Right cardiac atrium (tissue), 5 donors: ENCODE data around the gene SQSTM1. TPM values are rescaled to one million over a fixed set of nuclear protein-coding genes. Genes with fewer than 3 reads are reported as not detected.
A peak's percentile ranks its signal among the peaks of the same experiment; 100 is the strongest.

Experiments
- ATAC-seq, 2 donors: fragments of 200-7000 bp; cut with Tn5 transposase; one replicate each; pipeline versions ENCODE4 v1.8.0 to v1.9.1; 2020; ENCODE audit warnings: moderate library complexity in 2 of 2, mild to moderate bottlenecking in 1 of 2
- DNase-seq, 3 donors: peaks; one replicate each; pipeline ENCODE4 v3.0.0-alpha.2; 2020
- H3K27ac ChIP-seq: one replicate; pipeline ENCODE4 v1.5.1; 2013; ENCODE audit warnings: mild to moderate bottlenecking, low read length, control low read depth, moderate library complexity
- H3K27me3 ChIP-seq: one replicate; pipeline ENCODE4 v1.6.1; 2013; ENCODE audit not compliant: control insufficient read depth, insufficient read depth
- H3K4me1 ChIP-seq: one replicate; pipeline ENCODE4 v1.6.1; 2013; ENCODE audit warnings: low read length; ENCODE audit not compliant: control insufficient read depth, insufficient read depth
- H3K4me3 ChIP-seq: one replicate; pipeline ENCODE4 v1.5.1; 2013; ENCODE audit warnings: low read length, control low read depth
- H3K9me3 ChIP-seq: one replicate; pipeline ENCODE4 v1.6.1; 2013; ENCODE audit warnings: low read length; ENCODE audit not compliant: control insufficient read depth
- WGBS: extraction: QIAGEN DNeasy Blood & Tissue Kit; methylation state at CpG from one replicate; pipeline ENCODE4 v1.1.7; 2013; 5-methylcytosine and 5-hydroxymethylcytosine counted together
- intact Hi-C, 4 donors: fragments of 100-400 bp; cut with DNase I; formaldehyde crosslinking; loops; one replicate each; pipeline versions ENCODE4 v1.11.0 to v1.14.0; 2022 to 2023
- polyA plus RNA-seq: library from polyadenylated mRNA; stranded (reverse); fragments of 200-250 nt; gene quantifications from one replicate; pipeline ENCODE4 v1.2.3, GENCODE V29; 2013
- total RNA-seq, 4 donors: library from RNA; stranded (reverse); fragmentation: NEBNext Ultra II Directional; extraction: Animal tissue kit (Norgen Biotek cat#: 25700); gene quantifications; one replicate each; pipeline ENCODE4 v1.2.1, GENCODE V29; 2021
- donor health status: healthy with polysubstance abuse.
- donor health status: DM: no; HTN: yes; CAD: no.
- donor health status: DM: no; HTN: no; CAD: no.
- donor health status: DM: no; HTN: yes; CAD: no; lungs with severe emphysema.
- donor health status: DM: yes; HTN: yes; CAD: no.

SQSTM1 gene
- total and polyA plus RNA-seq, 5 donors = 257 to 406 (median 349) TPM

GRCh38 chr5:179878222-179879002 lies 57.7 kb downstream of the SQSTM1 start:
- no peaks in the 10 kb centered on the region for H3K27me3 ChIP-seq
- no peak overlapping the region for H3K4me3 ChIP-seq
- ATAC-seq (no peak), DNase-seq (peak in 1 of 3 donors; percentile 37)
- no peaks in the 10 kb centered on the region for H3K4me1 ChIP-seq
- intact Hi-C loops = no loop called here
- H3K27ac ChIP-seq = no peak overlapping the region
- 89% methylated on average over 26 of the region's 26 CpGs for WGBS
- H3K9me3 ChIP-seq = no peaks in the 10 kb centered on the region

- Histone ChIP-seq H3K27ac (no peak overlapping the region), H3K27me3 (no peaks in the 10 kb centered on the region), H3K4me3 (no peak overlapping the region), H3K9me3 (no peaks in the 10 kb centered on the region), H3K4me1 (no peaks in the 10 kb centered on the region)
- intact Hi-C loops = no loop called here
- DNase-seq = peak in 1 of 3 donors; percentile 50
- WGBS = 93% methylated on average over 31 of the region's 31 CpGs
- ATAC-seq = peak in 1 of 2 donors; percentile 8
Observed at GRCh38 chr5:179879003-179879689, 58.4 kb downstream of the SQSTM1 start.

- DNase-seq = peak in 1 of 3 donors; percentile 39
- Histone ChIP-seq H3K27me3 (no peaks in the 10 kb centered on the region), H3K4me3 (no peak overlapping the region), H3K9me3 (no peaks in the 10 kb centered on the region), H3K4me1 (no peaks in the 10 kb centered on the region), H3K27ac (no peak overlapping the region)
- intact Hi-C loops = no loop called here
- 93% methylated on average over 13 of the region's 13 CpGs for WGBS
- ATAC-seq = no peak
Observed at GRCh38 chr5:179879690-179880010, 58.9 kb downstream of the SQSTM1 start.

- DNase-seq (peak in 1 of 3 donors; percentile 46), ATAC-seq (peak in 1 of 2 donors; percentile 8)
- no peaks in the 10 kb centered on the region for H3K4me1 ChIP-seq
- 89% methylated on average over 12 of the region's 12 CpGs for WGBS
- H3K27me3 ChIP-seq = no peaks in the 10 kb centered on the region
- H3K9me3 ChIP-seq = no peaks in the 10 kb centered on the region
- H3K4me3 ChIP-seq = no peak overlapping the region
- intact Hi-C loops = no loop called here
- H3K27ac ChIP-seq = no peak overlapping the region
Observed at GRCh38 chr5:179880066-179880650, 59.5 kb downstream of the SQSTM1 start.

- no peaks in the 10 kb centered on the region for H3K4me1 ChIP-seq
- H3K9me3 ChIP-seq = no peaks in the 10 kb centered on the region
- 91% methylated on average over 25 of the region's 25 CpGs for WGBS
- H3K4me3 ChIP-seq = no peak overlapping the region
- DNase-seq (peak in 1 of 3 donors; percentile 35), ATAC-seq (no peak)
- no peaks in the 10 kb centered on the region for H3K27me3 ChIP-seq
- intact Hi-C loops = no loop called here
- no peak overlapping the region for H3K27ac ChIP-seq
Observed at GRCh38 chr5:179880848-179881590, 60.3 kb downstream of the SQSTM1 start.

GRCh38 chr5:179882338-179882737 lies 61.6 kb downstream of the SQSTM1 start:
- no peak for DNase-seq
- no peaks in the 10 kb centered on the region for H3K9me3 ChIP-seq
- ATAC-seq = no peak

GRCh38 chr5:179883163-179883562 lies 62.5 kb downstream of the SQSTM1 start:
- over 99% methylated on average over 3 of the region's 3 CpGs for whole genome bisulfite sequencing
- no peaks in the 10 kb centered on the region for H3K27me3 ChIP-seq
- intact Hi-C loops = no loop called here
- no peak overlapping the region for H3K4me3 ChIP-seq
- no peak for DNase-seq
- no peak overlapping the region for H3K27ac ChIP-seq
- no peaks in the 10 kb centered on the region for H3K4me1 ChIP-seq
- ATAC-seq = no peak
- no peaks in the 10 kb centered on the region for H3K9me3 ChIP-seq

More at GRCh38 chr5:179882338-179882737, 61.6 kb downstream of the SQSTM1 start:
- WGBS = 98% methylated on average over 4 of the region's 4 CpGs
- Histone ChIP-seq H3K4me3 (no peak overlapping the region), H3K27ac (no peak overlapping the region), H3K4me1 (no peaks in the 10 kb centered on the region), H3K27me3 (no peaks in the 10 kb centered on the region)
- intact Hi-C loops = no loop called here

- 96% methylated on average over 13 of the region's 13 CpGs for WGBS
- H3K27me3 ChIP-seq = no peaks in the 10 kb centered on the region
- no peak for ATAC-seq
- intact Hi-C loops = no loop called here
- DNase-seq = peak in 1 of 3 donors; percentile 23
- no peak overlapping the region for H3K27ac ChIP-seq
- H3K4me3 ChIP-seq = no peak overlapping the region
- H3K9me3 ChIP-seq = no peaks in the 10 kb centered on the region
- H3K4me1 ChIP-seq = no peaks in the 10 kb centered on the region
Observed at GRCh38 chr5:179885491-179886090, 64.9 kb downstream of the SQSTM1 start.

GRCh38 chr5:179886190-179886911 lies 65.6 kb downstream of the SQSTM1 start:
- Histone ChIP-seq H3K27ac (no peak overlapping the region), H3K4me1 (no peaks in the 10 kb centered on the region), H3K27me3 (no peaks in the 10 kb centered on the region), H3K9me3 (no peaks in the 10 kb centered on the region), H3K4me3 (no peak overlapping the region)
- ATAC-seq (no peak), DNase-seq (peak in 1 of 3 donors; percentile 28)
- intact Hi-C loops = no loop called here
- 87% methylated on average over 14 of the region's 14 CpGs for WGBS

GRCh38 chr5:179887095-179887494 lies 66.4 kb downstream of the SQSTM1 start:
- WGBS = 90% methylated on average over 11 of the region's 11 CpGs
- Histone ChIP-seq H3K9me3 (no peaks in the 10 kb centered on the region), H3K4me3 (no peak overlapping the region), H3K27me3 (no peaks in the 10 kb centered on the region), H3K4me1 (no peaks in the 10 kb centered on the region), H3K27ac (no peak overlapping the region)
- ATAC-seq = no peak
- peak in 1 of 3 donors; percentile 14 for DNase-seq
- intact Hi-C loops = no loop called here
